Neural crest cell (in vitro differentiated cells): ENCODE results near the gene ACKR2. TPM values are rescaled to one million over a fixed set of nuclear protein-coding genes. Genes with fewer than 3 reads are reported as not detected.
"Not testable (repeated sequence)": the region's sequence is repeated elsewhere in the genome, so short reads cannot be mapped to it uniquely, and the experiment has no call there.

Experiments
- DNase-seq: peaks from one replicate; pipeline ENCODE4 v3.0.0; 2021; ENCODE audit warnings: low read depth, mixed read lengths, low spot score
- H3K27ac Mint-ChIP-seq: one replicate; pipeline ENCODE4 v1.8.0; 2021; ENCODE audit warnings: mild to moderate bottlenecking, mixed read lengths; ENCODE audit not compliant: unreplicated experiment
- H3K27me3 Mint-ChIP-seq: 2 replicates; pipeline ENCODE4 v1.8.0; 2021; ENCODE audit warnings: low read depth, mild to moderate bottlenecking, mixed read lengths
- H3K36me3 Mint-ChIP-seq: 2 replicates; pipeline ENCODE4 v1.8.0; 2021; ENCODE audit warnings: low read depth, mild to moderate bottlenecking, mixed read lengths
- H3K4me1 Mint-ChIP-seq: 2 replicates; pipeline ENCODE4 v1.8.0; 2021; ENCODE audit warnings: mixed read lengths
- H3K4me3 Mint-ChIP-seq: one replicate; pipeline ENCODE4 v1.8.0; 2021; ENCODE audit warnings: mild to moderate bottlenecking, mixed read lengths
- H3K9me3 Mint-ChIP-seq: 2 replicates; pipeline ENCODE4 v1.8.0; 2021; ENCODE audit warnings: mixed read lengths
- CTCF ChIP-seq: fragments of 200-600 bp; sonication (generic); conservative IDR thresholded peaks from 2 replicates; pipeline ENCODE4 v1.5.0; 2021; ENCODE audit warnings: antibody characterized with exemption, mild to moderate bottlenecking
- total RNA-seq: library from RNA; stranded (reverse); gene quantifications from 2 replicates; pipeline ENCODE4 v1.2.1, GENCODE V29; 2021

Gene ACKR2
- total RNA-seq, 1 donor from 2014 or later: 0.56 TPM

- H3K4me3 Mint-ChIP-seq: no peak overlapping the region
- H3K4me1 Mint-ChIP-seq: peaks cover 7% of the 10 kb centered on the region
- no peak for TF ChIP-seq CTCF
- H3K27ac Mint-ChIP-seq: no peak overlapping the region
- H3K36me3 Mint-ChIP-seq: no peaks in the 10 kb centered on the region
- peaks cover 35% of the 10 kb centered on the region for H3K27me3 Mint-ChIP-seq
- no peaks in the 10 kb centered on the region for H3K9me3 Mint-ChIP-seq
- DNase-seq: no peak
These were observed 67.9 kb downstream of the ACKR2 start for GRCh38 chr3:42876940-42877720.

- H3K36me3 Mint-ChIP-seq: no peaks in the 10 kb centered on the region
- peaks cover 28% of the 10 kb centered on the region for H3K27me3 Mint-ChIP-seq
- no peaks in the 10 kb centered on the region for H3K9me3 Mint-ChIP-seq
- H3K27ac Mint-ChIP-seq: no peak overlapping the region
- TF ChIP-seq CTCF: no peak
- peaks cover 7% of the 10 kb centered on the region for H3K4me1 Mint-ChIP-seq
- no peak overlapping the region for H3K4me3 Mint-ChIP-seq
- no peak for DNase-seq
These were observed 68.6 kb downstream of the ACKR2 start for GRCh38 chr3:42877881-42878280.

DNA sequence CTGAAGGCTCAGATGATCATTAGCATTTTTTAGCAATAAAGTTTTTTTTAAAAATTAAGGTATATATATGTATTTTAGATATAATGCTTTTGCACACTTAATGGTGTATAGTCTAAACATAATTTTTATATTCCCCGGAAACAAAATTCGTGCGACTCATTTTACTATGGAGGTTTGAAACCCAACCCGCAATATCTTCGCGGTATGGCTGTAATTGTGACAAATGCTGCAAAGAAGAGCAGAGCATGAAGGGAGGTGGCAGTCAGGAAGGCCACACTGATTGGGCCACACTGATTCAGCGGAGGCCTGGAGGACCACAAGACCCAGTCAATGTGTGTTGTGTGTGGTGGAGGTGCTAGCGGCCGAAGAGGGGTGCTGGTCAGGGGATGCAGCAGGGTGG, 70.9 kb downstream of the ACKR2 start:
- H3K27me3 Mint-ChIP-seq: peaks cover 22% of the 10 kb centered on the region
- no peak for DNase-seq
- peak overlapping the region; percentile 87 for H3K4me3 Mint-ChIP-seq
- no peak for TF ChIP-seq CTCF
- H3K9me3 Mint-ChIP-seq: no peaks in the 10 kb centered on the region
- no peaks in the 10 kb centered on the region for H3K36me3 Mint-ChIP-seq
- no peak overlapping the region for H3K27ac Mint-ChIP-seq
- H3K4me1 Mint-ChIP-seq: peaks cover 7% of the 10 kb centered on the region

GRCh38 chr3:42880601-42881451, 71.6 kb downstream of the ACKR2 start:
- Mint-ChIP-seq H3K4me3 (peak overlapping the region; percentile 87), H3K9me3 (no peaks in the 10 kb centered on the region), H3K4me1 (peaks cover 7% of the 10 kb centered on the region), H3K36me3 (no peaks in the 10 kb centered on the region), H3K27me3 (peaks cover 21% of the 10 kb centered on the region), H3K27ac (peak overlapping the region; percentile 78)
- TF ChIP-seq CTCF: peak; percentile 96
- peak; percentile 81 for DNase-seq

DNA sequence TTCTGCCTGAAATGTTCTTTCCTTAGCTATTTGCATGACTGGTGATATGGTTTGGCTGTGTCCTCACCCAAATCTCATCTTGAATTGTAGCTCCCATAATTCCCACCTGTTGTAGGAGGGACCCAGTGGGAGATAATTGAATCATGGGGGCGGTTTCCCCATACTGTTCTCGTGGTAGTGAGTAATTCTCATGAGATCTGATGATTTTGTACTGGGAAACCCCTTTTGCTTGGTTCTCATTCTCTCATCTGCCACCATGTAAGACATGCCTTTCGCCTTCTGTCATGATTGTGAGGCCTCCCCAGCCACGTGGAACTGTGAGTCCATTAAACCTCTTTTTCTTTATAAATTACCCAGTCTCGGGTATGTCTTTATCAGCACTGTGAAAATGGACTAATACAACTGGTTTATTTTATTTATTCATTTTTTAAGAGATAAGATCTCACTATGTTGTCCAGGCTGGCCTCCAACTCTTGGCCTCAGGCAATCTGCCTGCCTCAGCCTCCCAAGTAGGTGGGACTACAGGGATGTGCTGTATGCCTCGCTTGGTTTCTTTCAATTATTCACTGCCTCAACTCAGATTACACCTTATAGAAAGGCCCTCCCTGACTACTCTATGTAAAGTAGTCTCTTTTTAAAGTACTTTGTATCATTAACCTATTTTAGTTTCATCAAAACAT, 74.1 kb downstream of the ACKR2 start:
- H3K27ac Mint-ChIP-seq, H3K9me3 Mint-ChIP-seq, H3K36me3 Mint-ChIP-seq, H3K4me1 Mint-ChIP-seq, DNase-seq: not testable (repeated sequence)
- peaks cover 14% of the 10 kb centered on the region for H3K27me3 Mint-ChIP-seq
- H3K4me3 Mint-ChIP-seq: peak overlapping the region; percentile 8
